GM19023 (cell line): ENCODE measurements around the gene CACNG4.
A peak's percentile ranks its signal among the peaks of the same experiment; 100 is the strongest.

Experiments
- ATAC-seq: cut with Tn5 transposase; IDR thresholded peaks from one replicate; pipeline ENCODE4 v1.9.1; 2021; ENCODE audit warnings: mild to moderate bottlenecking, moderate library complexity; ENCODE audit not compliant: unreplicated experiment

Gene CACNG4

GRCh38 chr17:67015001-67015400, 50.5 kb downstream of the CACNG4 start:
- ATAC-seq, result no peak

- no peak for ATAC-seq
Observed at GRCh38 chr17:67016039-67016762, 51.7 kb downstream of the CACNG4 start.

- ATAC-seq, result no peak
Observed at GRCh38 chr17:67017910-67018309, 53.4 kb downstream of the CACNG4 start.

- no peak for ATAC-seq
Observed at GRCh38 chr17:67018471-67019434, 54.2 kb downstream of the CACNG4 start.

GRCh38 chr17:67019809-67020208, 55.3 kb downstream of the CACNG4 start:
- ATAC-seq, result no peak

- no peak for ATAC-seq
Observed at GRCh38 chr17:67020293-67020766, 55.8 kb downstream of the CACNG4 start.

GRCh38 chr17:67021196-67021595, 56.7 kb downstream of the CACNG4 start:
- no peak for ATAC-seq

- no peak for ATAC-seq
Observed at GRCh38 chr17:67021743-67022450, 57.4 kb downstream of the CACNG4 start.

- no peak for ATAC-seq
Observed at GRCh38 chr17:67022451-67022810, 57.9 kb downstream of the CACNG4 start.

GRCh38 chr17:67024736-67025135, 60.2 kb downstream of the CACNG4 start:
- no peak for ATAC-seq

- ATAC-seq, result no peak
Observed at GRCh38 chr17:67025216-67025792, 60.8 kb downstream of the CACNG4 start.

GRCh38 chr17:67026341-67026740, 61.8 kb downstream of the CACNG4 start:
- ATAC-seq, result no peak

- no peak for ATAC-seq
Observed at GRCh38 chr17:67027031-67027628, 62.6 kb downstream of the CACNG4 start.

GRCh38 chr17:67030641-67031040, 66.1 kb downstream of the CACNG4 start:
- ATAC-seq, result no peak

- no peak for ATAC-seq
Observed at GRCh38 chr17:67032382-67032781, 67.9 kb downstream of the CACNG4 start.

GRCh38 chr17:67032985-67033384, 68.5 kb downstream of the CACNG4 start:
- ATAC-seq, result no peak

GRCh38 chr17:67033613-67034012, 69.1 kb downstream of the CACNG4 start:
- ATAC-seq, result no peak

- ATAC-seq, result peak; percentile 62
Observed at GRCh38 chr17:67035131-67036083, 70.9 kb downstream of the CACNG4 start.

- ATAC-seq, result no peak
Observed at GRCh38 chr17:67038861-67039365, 74.4 kb downstream of the CACNG4 start.
